NCI-H510A treated with DMSO at 0.1 percent for 48 hours (cell line): ENCODE results near the gene MPDU1.

Source experiments
- DNase-seq: peaks from one replicate; lab custom pipeline; 2025; lab: John Stamatoyannopoulos, UW

MPDU1 gene

DNA sequence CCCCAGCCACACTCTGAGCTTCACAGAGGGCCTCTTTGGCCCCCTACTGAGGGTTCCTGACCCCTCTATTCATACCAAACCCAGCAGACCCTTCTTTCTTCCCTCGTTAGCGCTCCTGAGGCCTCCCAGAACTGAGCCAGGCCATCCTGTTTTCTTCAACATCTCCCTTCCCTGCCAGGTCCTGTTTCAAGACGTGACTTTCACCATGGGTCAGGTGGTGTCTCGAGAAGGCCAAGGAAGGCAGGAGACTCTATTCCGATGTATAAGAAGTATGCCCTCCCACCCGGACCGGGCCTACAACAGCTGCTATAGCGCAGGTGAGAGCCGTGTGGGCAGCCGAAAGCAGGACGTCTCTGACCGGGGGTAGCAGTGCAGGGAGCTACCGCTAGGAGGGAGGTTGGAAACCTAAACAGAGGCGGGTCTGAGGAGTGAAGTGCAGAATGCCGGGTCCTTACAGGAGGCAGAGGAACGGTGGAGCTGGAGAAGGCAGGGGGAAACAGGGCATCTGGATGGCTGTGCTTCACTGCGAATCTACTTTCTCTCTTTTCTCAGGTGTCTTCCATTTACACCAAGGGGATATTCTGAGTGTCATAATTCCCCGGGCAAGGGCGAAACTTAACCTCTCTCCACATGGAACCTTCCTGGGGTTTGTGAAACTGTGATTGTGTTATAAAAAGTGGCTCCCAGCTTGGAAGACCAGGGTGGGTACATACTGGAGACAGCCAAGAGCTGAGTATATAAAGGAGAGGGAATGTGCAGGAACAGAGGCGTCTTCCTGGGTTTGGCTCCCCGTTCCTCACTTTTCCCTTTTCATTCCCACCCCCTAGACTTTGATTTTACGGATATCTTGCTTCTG is 23.3 kb upstream of the MPDU1 start:
- DNase-seq, result peak; percentile 84

DNA sequence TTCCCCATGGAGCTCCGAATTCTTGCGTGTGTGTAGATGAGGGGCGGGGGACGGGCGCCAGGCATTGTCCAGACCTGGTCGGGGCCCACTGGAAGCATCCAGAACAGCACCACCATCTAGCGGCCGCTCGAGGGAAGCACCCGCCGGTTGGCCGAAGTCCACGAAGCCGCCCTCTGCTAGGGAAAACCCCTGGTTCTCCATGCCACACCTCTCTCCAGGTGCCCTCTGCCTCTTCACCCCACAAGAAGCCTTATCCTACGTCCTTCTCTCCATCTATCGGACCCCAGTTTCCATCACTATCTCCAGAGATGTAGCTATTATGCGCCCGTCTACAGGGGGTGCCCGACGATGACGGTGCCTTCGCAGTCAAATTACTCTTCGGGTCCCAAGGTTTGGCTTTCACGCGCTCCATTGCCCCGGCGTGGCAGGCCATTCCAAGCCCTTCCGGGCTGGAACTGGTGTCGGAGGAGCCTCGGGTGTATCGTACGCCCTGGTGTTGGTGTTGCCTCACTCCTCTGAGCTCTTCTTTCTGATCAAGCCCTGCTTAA is 22.6 kb upstream of the MPDU1 start:
- DNase-seq, result peak; percentile 85

DNA sequence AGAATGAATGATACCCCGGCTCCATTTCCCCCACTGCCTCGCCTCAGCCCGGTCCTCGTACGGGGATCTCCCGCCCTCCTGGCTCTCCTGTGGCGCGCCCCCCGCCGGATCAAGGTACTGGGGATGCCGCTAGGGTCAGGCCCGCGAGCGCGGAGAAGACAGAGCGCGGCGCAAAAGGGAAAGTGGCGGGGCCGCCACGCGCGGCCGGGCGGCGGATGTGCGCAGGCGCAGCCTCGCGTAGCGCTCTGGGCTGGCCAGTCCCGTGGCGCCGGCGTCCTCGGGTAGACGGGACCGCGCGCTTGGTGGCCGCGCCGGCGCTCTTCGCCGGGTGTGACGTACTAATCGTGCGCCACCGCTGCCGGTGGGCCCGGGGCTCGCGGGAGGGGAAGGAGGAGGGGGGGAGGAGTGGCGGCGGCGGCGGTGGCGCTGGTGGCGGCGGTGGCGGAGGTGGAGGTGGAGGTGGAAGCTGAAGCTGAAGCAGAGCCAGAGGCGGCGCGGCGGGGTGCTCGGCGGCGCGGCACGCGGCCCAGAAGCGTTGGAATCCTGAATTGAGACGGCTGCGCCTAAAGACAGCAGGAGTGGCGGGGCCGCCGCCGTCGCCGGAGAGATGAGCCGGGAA is 22.0 kb upstream of the MPDU1 start, which contains the start of gene SENP3:
SENP3 (plus strand) TSS at position 331 of the 619 bp plus-strand sequence. CDS start 1,158 bp downstream, outside the sequence.
- peak; percentile 72 for DNase-seq

DNA sequence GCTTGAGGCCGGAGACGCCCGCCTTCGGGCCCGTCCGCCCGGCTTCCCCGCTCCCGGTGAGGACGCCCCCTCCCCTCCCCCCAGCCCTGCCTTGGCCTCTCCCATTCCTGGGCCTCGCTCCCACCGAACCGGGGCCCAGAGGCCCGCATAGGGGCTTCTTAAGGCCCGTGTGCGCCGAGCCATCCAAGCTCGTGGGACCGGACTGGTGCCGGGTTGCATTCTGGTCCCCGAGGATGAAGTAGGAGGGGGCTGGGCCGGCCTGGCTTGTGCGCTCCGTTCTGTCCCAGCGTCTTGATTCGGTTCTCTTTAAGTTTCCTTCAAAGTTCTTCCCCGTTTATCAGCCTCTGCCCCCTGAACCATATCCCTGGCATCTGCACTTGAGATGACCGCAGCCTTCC is 21.4 kb upstream of the MPDU1 start:
- DNase-seq, result no peak

DNA sequence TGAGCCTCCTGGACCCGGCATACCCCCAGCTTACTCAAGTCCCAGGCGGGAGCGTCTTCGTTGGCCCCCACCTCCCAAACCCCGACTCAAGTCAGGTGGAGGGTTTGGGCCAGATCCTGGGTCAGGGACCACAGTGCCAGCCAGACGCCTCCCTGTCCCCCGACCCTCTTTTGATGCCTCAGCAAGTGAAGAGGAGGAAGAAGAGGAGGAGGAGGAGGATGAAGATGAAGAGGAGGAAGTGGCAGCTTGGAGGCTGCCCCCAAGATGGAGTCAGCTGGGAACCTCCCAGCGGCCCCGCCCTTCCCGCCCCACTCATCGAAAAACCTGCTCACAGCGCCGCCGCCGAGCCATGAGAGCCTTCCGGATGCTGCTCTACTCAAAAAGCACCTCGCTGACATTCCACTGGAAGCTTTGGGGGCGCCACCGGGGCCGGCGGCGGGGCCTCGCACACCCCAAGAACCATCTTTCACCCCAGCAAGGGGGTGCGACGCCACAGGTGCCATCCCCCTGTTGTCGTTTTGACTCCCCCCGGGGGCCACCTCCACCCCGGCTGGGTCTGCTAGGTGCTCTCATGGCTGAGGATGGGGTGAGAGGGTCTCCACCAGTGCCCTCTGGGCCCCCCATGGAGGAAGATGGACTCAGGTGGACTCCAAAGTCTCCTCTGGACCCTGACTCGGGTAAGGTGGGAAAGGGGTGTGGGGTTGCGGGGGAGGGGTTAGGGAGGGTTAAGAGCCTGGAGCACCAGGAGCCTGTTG is 20.4 kb upstream of the MPDU1 start:
- DNase-seq, result no peak

DNA sequence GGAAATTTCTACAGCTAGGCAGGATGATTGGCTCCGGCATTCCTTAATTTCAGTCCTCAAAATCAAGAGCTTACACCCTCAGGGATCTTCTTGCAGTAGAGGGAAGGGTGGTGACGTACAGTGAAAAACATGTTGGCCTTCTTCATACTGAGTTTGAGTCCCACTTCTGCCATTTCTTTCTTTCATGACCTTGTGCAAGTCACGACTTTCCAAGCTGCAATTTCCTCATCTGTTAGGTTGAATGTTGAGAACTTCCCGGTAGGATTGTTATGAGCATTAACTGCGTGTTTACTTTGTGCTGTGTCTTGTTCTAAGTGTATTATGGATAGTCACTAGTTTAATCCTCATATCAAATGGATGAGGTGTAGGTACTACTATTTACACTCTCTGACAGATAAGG is 14.1 kb upstream of the MPDU1 start:
- DNase-seq, result no peak

DNA sequence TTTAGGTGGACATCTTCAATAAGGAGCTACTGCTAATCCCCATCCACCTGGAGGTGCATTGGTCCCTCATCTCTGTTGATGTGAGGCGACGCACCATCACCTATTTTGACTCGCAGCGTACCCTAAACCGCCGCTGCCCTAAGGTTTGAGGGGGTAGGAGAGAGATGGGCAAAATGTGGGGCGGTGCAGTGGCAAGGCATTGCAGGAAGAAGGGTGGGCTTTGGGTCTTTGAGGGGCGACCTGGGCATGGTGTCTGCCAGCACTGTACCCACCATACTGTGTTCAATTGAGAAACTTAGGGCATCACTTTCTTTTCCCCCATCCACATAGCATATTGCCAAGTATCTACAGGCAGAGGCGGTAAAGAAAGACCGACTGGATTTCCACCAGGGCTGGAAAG is 13.3 kb upstream of the MPDU1 start:
- DNase-seq, result no peak

DNA sequence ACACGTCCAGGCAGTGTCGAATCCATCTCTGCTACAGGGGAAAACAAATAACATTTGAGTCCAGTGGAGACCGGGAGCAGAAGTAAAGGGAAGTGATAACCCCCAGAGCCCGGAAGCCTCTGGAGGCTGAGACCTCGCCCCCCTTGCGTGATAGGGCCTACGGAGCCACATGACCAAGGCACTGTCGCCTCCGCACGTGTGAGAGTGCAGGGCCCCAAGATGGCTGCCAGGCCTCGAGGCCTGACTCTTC is 11.4 kb upstream of the MPDU1 start:
- DNase-seq, result no peak

DNA sequence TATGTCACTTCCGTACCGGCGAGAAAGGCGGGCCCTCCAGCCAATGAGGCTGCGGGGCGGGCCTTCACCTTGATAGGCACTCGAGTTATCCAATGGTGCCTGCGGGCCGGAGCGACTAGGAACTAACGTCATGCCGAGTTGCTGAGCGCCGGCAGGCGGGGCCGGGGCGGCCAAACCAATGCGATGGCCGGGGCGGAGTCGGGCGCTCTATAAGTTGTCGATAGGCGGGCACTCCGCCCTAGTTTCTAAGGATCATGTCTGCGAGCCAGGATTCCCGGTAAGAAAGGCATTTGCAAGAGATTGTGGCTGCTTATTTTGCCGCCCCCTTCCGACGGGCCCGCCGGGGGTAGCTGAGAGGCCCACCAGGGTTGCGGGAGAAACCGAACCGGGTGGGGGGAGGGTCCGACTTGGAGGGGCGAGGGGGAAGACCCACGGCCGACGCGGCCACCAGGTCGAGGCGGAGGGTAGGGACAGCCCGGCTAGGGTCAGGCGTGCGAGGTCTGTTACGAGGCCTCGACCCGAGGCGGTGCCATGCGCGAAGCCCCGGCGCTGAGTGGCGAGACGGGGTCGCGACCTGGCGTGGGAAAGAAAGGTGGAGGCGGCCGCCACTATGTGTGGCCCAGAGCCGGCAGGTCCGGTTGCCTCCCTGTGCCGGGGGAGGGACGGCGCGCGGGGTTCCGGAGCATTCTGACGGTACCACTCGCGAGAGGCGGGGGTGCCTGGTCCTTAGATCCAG is 10.9 kb upstream of the MPDU1 start:
- DNase-seq, result peak; percentile 99

DNA sequence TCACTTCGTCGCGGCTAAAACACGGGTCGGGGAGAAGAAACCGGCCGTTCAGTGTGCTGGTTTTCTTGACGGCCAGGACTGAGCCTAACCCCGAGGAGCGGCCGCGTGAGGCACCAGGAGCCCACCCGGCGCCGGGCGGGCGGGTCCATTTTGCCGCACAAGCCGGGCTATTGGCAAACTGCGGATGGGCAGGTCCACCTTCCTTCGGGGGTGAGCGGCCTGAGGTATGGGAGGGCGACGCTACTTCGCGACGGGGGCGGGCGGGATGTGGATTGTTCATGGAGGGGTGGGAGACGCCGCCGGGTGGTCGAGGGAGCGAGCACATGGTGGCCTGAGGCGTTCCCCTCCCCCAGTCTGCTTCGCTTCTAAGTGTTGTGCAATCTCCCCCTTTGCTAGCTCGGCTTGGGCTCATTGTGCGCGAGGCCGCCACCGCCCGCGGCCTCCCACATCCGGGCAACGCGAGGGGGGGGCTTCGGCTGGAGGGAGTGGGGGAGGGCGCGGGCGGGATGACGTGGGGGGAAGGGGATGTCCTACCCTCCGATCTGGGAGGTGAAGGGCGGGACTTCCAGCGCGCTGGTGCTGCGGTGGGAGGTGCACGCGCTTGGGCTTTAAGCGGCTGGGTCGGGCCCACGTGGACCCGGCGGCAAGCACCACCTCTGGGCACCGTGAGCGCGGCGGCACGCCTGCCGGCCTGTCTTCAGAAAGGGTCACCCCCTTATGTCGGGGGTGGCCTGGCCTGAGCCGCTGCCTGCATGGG is 10.2 kb upstream of the MPDU1 start:
- DNase-seq, result peak; percentile 60

DNA sequence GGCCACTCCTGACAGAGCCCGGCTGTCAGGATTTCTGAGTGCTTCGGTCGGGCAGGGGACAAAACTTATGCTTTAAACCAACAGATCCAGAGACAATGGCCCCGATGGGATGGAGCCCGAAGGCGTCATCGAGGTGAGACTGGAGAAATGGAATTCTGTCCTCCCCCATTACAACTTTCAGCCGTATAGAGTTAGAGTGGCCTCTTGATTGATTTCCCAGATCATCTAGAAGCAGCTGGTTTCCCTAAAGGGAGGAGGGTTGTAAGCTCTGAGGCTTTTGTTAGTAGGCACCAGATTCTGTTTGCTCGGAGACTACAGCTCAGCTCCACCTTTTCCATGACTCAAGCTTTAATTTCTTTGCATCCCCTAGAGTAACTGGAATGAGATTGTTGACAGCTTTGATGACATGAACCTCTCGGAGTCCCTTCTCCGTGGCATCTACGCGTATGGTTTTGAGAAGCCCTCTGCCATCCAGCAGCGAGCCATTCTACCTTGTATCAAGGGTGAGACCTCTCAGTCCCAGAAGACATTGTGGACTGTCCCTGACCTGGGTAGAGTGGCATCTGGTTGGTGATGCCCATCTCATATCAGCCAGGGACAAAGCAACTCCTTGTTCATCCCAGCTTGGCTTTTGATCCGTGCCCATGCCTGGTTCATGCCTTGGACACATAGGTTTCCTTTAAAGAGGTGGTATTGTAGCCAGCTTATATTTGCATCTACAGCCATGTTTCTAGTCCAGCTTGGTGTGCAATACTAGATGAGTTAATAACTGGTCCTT is 9.3 kb upstream of the MPDU1 start:
- no peak for DNase-seq

DNA sequence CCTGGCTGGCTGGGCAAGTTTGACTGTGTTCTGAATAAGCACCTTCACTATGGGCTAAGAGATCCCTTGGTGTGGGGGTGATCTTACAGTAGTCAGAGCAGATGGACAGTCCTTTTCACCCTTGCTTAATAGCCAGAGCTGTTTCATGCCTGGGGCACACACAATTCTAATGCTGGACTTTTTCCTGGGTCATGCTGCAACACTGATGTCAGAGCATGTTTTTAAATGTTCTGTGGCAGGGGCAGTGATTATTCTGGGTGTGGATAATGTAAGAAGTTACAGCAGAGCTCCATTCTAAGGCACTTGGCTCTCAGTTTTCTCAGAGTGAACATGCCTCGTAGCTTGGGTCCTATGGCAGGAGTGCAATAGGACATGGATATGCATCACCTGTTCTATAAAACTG is 8.2 kb upstream of the MPDU1 start:
- DNase-seq, result no peak

DNA sequence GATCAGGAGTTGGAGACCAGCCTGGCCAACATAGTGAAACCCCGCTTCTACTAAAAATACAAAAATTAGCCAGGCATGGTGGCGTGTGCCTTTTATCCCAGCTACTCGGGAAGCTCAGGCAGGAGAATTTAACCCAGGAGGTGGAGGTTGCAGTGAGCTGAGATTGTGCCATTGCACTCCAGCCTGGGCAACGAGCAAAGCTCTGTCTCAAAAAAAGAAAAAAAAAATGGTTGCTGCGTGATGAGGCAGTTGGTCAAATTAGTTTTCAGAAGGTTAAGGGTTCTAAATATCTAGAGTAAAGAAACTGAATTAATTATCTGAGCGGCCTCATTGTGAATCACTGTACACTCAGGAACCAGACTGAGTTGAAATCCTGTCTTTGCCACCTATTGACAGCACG is 7.7 kb upstream of the MPDU1 start:
- DNase-seq, result no peak

DNA sequence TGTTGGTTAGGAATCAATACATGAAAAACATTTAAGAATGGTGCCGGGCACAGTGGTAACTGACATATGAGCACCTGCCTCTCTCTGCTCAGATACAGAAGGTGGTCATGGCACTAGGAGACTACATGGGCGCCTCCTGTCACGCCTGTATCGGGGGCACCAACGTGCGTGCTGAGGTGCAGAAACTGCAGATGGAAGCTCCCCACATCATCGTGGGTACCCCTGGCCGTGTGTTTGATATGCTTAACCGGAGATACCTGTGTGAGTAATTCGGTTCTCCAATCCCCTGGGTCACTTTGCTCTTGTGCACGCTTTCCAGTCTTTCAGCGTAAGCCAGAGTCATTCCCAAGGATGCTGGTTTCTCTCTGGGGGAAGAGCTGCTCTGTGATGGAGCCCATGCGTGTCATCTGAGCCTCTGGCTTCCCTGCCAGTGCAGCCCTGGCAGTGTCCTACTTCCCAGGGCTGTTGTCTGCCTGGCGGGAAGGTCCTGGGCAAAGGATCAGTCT is 7.2 kb upstream of the MPDU1 start:
- DNase-seq, result no peak

DNA sequence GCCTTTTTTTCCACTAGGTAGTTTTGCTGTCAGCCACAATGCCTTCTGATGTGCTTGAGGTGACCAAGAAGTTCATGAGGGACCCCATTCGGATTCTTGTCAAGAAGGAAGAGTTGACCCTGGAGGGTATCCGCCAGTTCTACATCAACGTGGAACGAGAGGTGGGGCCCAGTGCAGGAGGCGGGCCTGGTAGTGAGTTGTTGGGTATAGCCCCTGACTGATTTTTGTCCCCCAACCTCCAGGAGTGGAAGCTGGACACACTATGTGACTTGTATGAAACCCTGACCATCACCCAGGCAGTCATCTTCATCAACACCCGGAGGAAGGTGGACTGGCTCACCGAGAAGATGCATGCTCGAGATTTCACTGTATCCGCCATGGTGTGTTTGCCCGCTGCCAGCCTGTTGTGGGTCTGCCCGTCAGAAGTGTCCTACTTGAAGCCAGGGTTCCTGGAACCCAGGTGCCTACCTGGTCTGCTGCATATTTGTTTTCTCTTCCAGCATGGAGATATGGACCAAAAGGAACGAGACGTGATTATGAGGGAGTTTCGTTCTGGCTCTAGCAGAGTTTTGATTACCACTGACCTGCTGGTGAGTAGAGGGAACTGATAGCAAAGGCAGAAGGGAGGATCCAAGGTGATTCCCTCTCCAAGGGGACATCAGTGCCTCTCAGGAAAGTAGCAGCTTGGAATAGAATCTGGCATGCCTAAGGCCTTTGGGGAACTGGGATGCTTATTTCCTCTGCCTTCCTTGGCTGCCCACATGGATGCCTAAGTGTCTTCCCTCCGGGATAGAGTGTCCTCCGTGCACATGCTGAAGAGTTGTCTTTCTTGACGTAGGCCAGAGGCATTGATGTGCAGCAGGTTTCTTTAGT is 6.1 kb upstream of the MPDU1 start:
- DNase-seq, result no peak

DNA sequence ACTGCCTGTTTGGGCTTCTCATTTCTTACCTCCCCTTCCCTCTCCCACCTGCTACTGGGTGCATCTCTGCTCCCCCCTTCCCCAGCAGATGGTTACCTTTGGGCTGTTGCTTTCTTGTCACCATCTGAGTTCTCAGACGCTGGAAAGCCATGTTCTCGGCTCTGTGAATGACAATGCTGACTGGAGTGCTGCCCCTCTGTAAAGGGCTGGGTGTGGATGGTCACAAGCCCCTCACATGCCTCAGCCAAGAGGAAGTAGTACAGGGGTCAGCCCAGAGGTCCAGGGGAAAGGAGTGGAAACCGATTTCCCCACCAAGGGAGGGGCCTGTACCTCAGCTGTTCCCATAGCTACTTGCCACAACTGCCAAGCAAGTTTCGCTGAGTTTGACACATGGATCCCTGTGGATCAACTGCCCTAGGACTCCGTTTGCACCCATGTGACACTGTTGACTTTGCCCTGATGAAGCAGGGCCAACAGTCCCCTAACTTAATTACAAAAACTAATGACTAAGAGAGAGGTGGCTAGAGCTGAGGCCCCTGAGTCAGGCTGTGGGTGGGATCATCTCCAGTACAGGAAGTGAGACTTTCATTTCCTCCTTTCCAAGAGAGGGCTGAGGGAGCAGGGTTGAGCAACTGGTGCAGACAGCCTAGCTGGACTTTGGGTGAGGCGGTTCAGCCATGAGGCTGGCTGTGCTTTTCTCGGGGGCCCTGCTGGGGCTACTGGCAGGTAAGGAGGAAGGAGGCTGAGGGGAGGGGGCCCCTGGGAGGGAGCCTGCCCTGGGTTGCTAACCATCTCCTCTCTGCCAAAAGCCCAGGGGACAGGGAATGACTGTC is 4.4 kb upstream of the MPDU1 start, which contains the start of gene CD68:
CD68 (plus strand) TSS at position 638 of the 833 bp plus-strand sequence; CDS start at position 678, 40 bp downstream.
- peak; percentile 34 for DNase-seq

DNA sequence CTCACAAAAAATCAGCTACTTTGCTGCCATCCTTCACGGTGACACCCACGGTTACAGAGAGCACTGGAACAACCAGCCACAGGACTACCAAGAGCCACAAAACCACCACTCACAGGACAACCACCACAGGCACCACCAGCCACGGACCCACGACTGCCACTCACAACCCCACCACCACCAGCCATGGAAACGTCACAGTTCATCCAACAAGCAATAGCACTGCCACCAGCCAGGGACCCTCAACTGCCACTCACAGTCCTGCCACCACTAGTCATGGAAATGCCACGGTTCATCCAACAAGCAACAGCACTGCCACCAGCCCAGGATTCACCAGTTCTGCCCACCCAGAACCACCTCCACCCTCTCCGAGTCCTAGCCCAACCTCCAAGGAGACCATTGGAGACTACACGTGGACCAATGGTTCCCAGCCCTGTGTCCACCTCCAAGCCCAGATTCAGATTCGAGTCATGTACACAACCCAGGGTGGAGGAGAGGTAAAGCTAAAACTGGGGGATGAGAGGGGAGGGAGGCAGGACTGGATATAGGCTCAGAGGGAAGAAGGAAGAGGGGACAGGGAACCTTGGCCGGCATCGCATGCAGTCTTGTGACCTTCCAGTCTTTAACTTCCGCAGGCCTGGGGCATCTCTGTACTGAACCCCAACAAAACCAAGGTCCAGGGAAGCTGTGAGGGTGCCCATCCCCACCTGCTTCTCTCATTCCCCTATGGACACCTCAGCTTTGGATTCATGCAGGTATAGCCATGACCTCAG is 3.6 kb upstream of the MPDU1 start:
- no peak for DNase-seq
